ENCODE data around the gene SPACA5. TPM values are rescaled to one million over a fixed set of nuclear protein-coding genes. Genes with fewer than 3 reads are reported as not detected.
"Not testable (repeated sequence)": the region's sequence is repeated elsewhere in the genome, so short reads cannot be mapped to it uniquely, and the experiment has no call there.

SPACA5 gene
- total RNA-seq, 2 experiments from 2014 or later = not detected

DNA sequence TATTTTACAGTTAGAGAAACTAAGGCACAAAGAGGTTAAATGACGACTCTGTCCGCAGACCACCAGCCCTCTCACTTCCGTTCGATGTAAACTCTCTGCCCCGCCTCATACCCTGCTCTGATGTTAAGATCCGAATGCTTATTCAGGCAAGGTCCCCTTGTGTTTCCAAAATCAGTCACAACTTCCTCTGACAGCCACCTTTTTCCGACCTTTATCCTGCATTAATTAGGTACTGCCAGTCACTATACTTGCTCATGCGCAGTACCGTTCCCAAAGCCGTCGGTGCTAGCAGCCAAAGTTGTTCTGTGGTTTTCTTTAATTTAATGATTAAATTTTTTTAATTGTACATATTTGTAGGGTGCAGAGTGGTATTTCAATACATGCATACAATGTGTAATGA lies 13.7 kb downstream of the SPACA5 start:
- CTCF ChIA-PET = not testable (repeated sequence)

GRCh38 chrX:48021026-48021900 lies 14.5 kb downstream of the SPACA5 start:
- POLR2A ChIA-PET = no interaction called here
- CTCF ChIA-PET = no interaction called here

More for the DNA sequence above, 13.7 kb downstream of the SPACA5 start:
- POLR2A ChIA-PET = not testable (repeated sequence)

- CTCF ChIA-PET = no interaction called here
- POLR2A ChIA-PET = no interaction called here
Observed at GRCh38 chrX:48022100-48022499, 15.3 kb downstream of the SPACA5 start.

- ChIA-PET POLR2A (no interaction called here), CTCF (no interaction called here)
Observed at GRCh38 chrX:48022738-48023137, 15.9 kb downstream of the SPACA5 start.

- POLR2A ChIA-PET = no interaction called here
- CTCF ChIA-PET = no interaction called here
Observed at GRCh38 chrX:48025561-48025960, 18.8 kb downstream of the SPACA5 start.

- CTCF ChIA-PET = interaction anchor here (0.6 to 2.7 kb wide), 8 partner anchors 55 to 1158 kb away, joined by 3 to 8 read pairs (median 3); no protein-coding TSS in a partner anchor
- POLR2A ChIA-PET = not testable (repeated sequence)
Observed at GRCh38 chrX:48027545-48027944, 20.8 kb downstream of the SPACA5 start.

DNA sequence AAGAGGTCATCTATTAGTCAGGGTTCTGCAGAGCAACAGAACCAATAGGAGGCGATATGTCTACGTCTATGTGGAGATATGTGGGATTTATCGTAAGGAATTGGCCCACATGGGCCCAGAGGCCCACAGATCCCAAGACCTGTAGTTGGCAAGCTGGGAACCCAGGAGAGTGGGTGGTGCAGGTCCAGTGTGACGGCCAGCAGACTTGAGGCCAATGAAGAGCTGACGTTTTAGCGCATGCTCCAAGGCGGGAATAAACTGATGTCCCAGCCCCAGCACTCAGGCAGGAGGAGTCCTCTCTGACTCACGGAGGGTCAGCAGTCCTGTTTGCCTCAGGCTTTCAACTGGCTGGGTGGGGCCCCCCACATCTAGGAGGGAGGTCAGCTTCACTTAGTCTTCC lies 21.3 kb downstream of the SPACA5 start:
- ChIA-PET CTCF (interaction anchor here (1.4 to 2.7 kb wide), 3 partner anchors 69 to 196 kb away, joined by 3 to 8 read pairs (median 8); no protein-coding TSS in a partner anchor), POLR2A (no interaction called here)

DNA sequence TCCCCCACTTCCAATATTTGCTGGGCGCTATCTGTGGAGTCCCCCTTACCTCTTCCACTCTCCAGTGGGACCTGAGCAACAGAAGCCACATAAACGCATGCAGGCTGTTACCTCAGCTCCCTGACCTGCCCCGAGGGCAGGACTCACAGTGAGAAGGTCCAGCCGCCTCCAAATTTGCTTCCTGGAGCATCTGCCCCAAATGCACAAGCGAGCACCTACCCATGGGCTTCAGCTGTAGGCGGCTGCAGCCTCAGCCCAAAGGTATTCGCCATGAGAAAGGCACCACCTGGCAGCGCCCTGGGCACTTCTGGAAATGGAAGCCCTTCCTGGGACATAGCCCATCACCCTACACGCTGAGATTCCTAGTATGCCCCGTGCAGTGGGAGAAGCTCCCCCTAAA lies 23.4 kb downstream of the SPACA5 start:
- ChIA-PET POLR2A (no interaction called here), CTCF (interaction anchor here (0.6 kb wide), 1 partner anchor 186 kb away, joined by 3 read pairs; no protein-coding TSS in a partner anchor)

DNA sequence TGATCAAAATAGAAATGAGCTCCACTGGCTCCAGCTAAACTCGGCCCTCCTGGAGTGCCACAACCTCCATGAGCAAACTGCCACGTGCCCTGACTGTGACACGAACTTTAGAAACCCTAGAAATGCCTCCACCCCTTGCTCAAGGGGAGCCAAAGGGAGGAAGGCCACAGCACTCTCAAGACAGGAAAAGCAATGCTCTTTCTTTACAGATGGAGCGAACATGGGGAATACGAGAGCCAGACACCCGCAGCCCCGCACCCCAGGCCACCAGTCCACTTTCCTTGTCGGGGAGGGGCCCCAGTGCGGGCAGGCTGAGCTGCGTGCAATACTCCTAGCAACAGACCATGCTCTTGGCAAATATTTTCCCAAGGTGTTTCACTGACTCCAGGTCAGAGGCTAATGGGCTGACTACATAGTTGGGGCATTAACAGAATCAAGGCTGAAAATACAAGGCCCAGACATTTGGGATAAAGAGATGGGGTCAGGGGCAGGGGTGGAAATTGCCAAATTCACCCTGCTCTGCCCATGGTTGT lies 23.9 kb downstream of the SPACA5 start:
- POLR2A ChIA-PET = not testable (repeated sequence)
- CTCF ChIA-PET = interaction anchor here (0.6 kb wide), 1 partner anchor 187 kb away, joined by 3 read pairs; no protein-coding TSS in a partner anchor

DNA sequence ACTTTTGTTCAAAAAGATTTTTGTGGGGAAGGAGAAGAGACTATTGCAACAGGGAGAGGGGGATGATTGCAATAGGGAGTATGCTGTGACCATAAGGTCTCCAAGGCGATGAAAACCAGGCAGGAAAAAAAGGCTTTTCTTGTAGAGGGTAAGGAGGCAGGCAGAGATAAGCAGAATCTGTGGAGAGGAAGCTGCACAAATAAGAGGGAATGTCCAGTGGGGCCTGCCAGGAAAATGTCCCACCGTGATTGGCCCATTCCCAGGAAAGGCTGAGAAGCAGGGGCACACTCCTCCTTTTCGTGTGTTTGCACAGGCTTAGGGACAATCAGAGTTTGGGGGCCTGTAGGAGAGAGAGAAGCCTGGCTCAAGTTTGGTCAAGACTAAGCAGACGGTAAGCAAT lies 29.1 kb downstream of the SPACA5 start:
- ChIA-PET POLR2A (no interaction called here), CTCF (interaction anchor here (1.1 kb wide), 1 partner anchor 176 kb away, joined by 3 read pairs; no protein-coding TSS in a partner anchor)

- ChIA-PET CTCF (interaction anchor here (0.5 kb wide), 1 partner anchor 501 kb away, joined by 3 read pairs; no protein-coding TSS in a partner anchor), POLR2A (no interaction called here)
Observed at GRCh38 chrX:48043056-48043455, 36.3 kb downstream of the SPACA5 start.

GRCh38 chrX:48045410-48046311 lies 38.9 kb downstream of the SPACA5 start:
- ChIA-PET POLR2A (no interaction called here), CTCF (no interaction called here)

DNA sequence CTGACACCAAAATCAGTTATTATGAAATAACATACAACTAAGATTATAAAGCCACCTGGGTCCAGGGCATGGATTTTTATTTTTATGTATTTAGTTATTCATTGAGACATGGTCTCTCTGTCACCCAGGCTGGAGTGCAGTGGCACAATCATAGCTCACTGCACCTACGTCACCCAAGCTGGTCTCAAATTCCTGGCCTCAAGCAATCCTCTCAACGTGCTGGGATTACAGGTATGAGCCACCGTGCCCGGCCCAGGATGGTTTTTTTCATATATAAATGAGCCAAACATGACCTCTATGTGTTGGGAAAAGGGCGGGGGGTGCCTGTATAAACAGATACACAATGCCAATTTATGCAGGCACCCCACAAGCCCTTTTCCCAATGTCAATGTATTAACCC lies 40.1 kb downstream of the SPACA5 start:
- ChIA-PET CTCF (no interaction called here), POLR2A (no interaction called here)

DNA sequence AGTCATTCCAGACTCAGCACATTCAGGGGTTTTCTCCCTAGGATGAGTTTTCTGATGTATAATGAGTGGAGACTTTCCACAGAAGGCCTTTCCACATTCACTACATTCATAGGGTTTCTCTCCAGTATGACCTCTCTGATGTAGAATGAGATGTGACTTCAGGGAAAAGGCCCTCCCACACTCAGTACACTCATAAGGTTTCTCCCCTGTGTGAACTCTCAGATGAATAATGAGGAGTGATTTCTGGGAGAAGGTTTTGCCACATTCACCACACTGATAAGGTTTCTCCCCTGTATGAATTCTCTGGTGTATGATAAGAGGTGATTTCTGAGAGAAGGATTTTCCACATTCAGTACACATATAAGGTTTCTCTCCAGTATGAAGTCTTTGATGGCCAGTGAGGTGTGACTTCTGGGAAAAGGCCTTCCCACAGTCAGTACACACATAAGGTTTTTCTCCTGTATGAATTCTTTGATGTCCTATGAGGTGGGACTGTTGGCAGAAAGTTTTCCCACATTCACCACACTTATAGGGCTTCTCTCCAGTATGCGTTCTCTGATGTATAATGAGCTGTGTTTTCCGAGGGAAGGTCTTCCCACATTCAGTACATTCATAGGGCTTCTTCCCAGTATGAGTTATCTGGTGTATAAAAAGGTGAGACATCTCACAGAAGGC lies 52.0 kb downstream of the SPACA5 start:
- POLR2A ChIA-PET = no interaction called here
- CTCF ChIA-PET = no interaction called here

DNA sequence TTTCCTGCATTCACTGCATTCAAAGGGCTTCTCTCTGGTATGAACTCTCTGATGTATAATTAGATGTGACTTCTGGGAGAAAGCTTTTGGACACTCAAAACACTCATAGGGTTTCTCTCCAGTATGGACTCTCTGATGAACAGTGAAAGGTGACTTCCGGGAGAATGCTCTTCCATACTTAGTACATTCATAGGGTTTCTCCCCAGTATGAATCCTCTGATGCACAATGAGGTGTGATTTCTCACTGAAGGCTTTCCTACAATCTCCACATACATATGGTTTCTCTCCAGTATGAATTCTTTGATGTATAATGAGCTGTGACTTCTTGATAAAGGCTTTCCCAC lies 52.5 kb downstream of the SPACA5 start:
- POLR2A ChIA-PET = no interaction called here
- CTCF ChIA-PET = no interaction called here

Other genes with a start within 250 kb of the SPACA5 start
- 1 to 10 TPM; 5.5 to 5.7 TPM for gene ZNF81, start 170.1 kb upstream of the SPACA5 start, total RNA-seq
- 1 to 10 TPM; 6.7 to 6.9 TPM for gene ZNF182, start 3.0 kb upstream of the SPACA5 start, total RNA-seq
- gene ZNF630, start 64.7 kb downstream of the SPACA5 start, total RNA-seq = 1 to 10 TPM; 1.3 to 2.0 TPM
- not detected for gene SPACA5B, start 123.6 kb downstream of the SPACA5 start, total RNA-seq
- gene SSX5, start 189.8 kb downstream of the SPACA5 start, total RNA-seq = not detected
- not detected for gene SSX1, start 248.4 kb downstream of the SPACA5 start, total RNA-seq

Measured in activated CD8-positive, alpha-beta memory T cell treated with anti-CD3 and anti-CD28 coated beads for 36 hours (primary cell).